NCI-H446 treated with DMSO at 0.1 percent for 48 hours (cell line): ENCODE data around the gene NPC1.
"Not testable (repeated sequence)": the region's sequence is repeated elsewhere in the genome, so short reads cannot be mapped to it uniquely, and the experiment has no call there.

Source experiments
- DNase-seq: peaks from one replicate; lab custom pipeline; 2025; lab: John Stamatoyannopoulos, UW

Gene NPC1

GRCh38 chr18:23586249-23587196 is at the start of gene NPC1:
NPC1 (minus strand) TSS chr18:23586506; CDS start chr18:23586343, 163 bp downstream.
- DNase-seq, result peak; percentile 60

GRCh38 chr18:23636071-23636399 is 49.7 kb upstream of the NPC1 start:
- DNase-seq, result no peak

- no peak for DNase-seq
Measured at GRCh38 chr18:23635283-23636070, 49.2 kb upstream of the NPC1 start.

- DNase-seq, result no peak
Measured at GRCh38 chr18:23634692-23635091, 48.4 kb upstream of the NPC1 start.

DNA sequence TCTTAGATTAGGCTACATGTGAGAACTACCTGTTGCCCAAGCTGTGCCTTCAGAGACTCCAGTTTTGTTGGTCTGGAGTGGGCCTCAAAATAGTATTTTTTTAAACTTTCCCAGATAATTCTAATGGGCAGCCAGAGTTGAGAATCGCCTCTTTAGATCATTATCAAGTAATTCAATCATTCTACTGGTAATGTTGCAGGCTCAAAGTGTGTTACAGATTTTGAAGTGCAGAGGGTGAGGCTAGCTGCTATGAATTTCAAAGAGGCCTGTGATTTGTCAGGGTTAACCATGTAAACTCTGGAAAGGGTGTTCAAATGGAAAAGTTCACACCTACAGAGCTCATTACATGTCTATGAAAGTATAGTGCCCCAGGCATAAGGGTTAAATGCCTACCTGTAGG is 46.3 kb upstream of the NPC1 start:
- DNase-seq, result no peak

GRCh38 chr18:23631746-23632145 is 45.4 kb upstream of the NPC1 start:
- no peak for DNase-seq

- DNase-seq, result no peak
Measured at GRCh38 chr18:23631312-23631711, 45.0 kb upstream of the NPC1 start.

- DNase-seq, result no peak
Measured at GRCh38 chr18:23629444-23629946, 43.2 kb upstream of the NPC1 start.

- DNase-seq, result no peak
Measured at GRCh38 chr18:23627970-23628369, 41.7 kb upstream of the NPC1 start.

DNA sequence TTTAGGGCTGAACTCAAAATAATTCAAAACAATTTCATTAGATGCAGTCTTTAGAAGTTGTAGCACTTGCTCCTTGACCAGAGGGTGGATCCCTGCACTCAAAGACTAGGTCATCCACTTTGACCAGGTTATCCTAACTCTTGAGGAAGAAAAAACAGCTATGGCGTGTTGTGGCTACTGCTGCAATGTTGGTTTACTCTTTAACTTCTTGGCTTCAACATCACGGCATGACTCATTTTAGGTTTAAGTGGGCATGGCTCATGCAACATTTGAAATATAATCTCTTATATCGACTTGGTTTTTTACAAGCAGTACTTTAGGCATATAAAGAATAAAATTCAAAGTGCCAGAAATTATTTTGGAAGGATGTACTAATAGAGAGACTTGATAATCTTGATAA is 41.0 kb upstream of the NPC1 start:
- DNase-seq, result no peak

GRCh38 chr18:23626451-23627279 is 40.4 kb upstream of the NPC1 start:
- DNase-seq, result no peak

DNA sequence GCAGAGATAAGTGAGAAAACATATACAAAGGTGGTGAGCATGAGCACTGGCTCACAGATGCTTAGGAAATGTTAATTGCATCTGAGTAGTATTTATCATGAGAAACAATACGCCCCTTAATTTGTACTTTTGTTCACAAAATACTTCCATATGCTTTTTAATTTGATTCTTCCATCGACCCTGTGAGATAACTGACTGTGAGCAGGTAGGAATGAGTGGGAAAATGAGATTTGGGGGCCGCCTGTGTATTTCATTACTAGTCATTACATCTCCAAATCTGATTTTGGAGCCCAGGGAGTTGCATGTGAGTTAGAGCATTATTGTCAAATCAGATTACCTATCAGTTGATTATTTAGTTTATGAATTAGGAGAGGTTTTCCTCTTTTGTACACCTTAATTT is 36.7 kb upstream of the NPC1 start:
- no peak for DNase-seq

DNA sequence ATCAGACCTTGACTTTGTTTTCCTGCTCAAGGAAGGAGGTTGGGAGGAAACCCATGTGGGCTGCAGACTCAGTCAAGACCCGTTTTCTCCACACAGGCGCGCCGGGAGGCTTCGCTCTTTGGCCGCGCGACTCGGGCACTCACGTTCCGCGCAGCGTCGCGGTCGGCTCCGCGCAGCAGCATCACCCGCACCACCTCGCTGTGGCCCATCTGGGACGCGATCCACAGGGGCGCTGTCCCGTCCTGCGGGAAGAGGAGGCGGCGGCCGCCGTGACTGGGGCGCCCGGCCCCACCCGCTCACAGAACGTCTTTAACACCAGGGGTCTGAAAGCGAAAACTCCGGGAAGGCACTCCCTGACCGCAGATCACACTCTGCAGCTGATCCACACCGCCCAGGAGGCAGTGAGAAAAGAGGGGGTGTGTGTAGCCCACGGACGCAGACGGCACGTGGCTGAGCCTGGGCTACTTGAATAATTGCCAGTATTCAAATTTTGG is 33.1 kb upstream of the NPC1 start:
- no peak for DNase-seq

GRCh38 chr18:23618862-23619387 is 32.6 kb upstream of the NPC1 start:
- no peak for DNase-seq

GRCh38 chr18:23617412-23618014 is 31.2 kb upstream of the NPC1 start:
- DNase-seq, result no peak

DNA sequence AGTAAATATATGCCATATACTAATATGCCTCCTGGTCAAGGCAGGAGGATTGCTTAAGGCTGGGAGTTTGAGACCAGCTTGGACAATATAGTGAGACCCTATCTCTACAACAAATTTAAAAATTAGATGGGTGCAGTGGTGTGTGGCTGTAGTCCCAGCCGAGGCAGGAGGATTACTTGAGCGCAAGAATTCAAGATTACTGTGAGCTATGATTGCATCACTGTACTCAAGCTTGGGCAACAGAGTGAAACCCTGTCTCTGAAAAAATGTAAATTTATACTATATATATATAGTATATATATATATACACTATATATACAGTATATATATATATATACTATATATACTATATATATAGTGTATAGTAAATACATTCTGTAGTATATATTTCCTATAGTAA is 30.0 kb upstream of the NPC1 start:
- no peak for DNase-seq

GRCh38 chr18:23614891-23615290 is 28.6 kb upstream of the NPC1 start:
- no peak for DNase-seq

- no peak for DNase-seq
Measured at GRCh38 chr18:23614413-23614812, 28.1 kb upstream of the NPC1 start.

GRCh38 chr18:23613091-23613475 is 26.8 kb upstream of the NPC1 start:
- not testable (repeated sequence) for DNase-seq

GRCh38 chr18:23612434-23613090 is 26.3 kb upstream of the NPC1 start:
- DNase-seq, result no peak
